Activated CD4-positive, alpha-beta T cell treated with anti-CD3 and anti-CD28 coated beads, Interleukin-2, amount 10 ng/mL, durations not matched to agents 24 days and 14 days (primary cell): ENCODE results near the gene KCNQ2. TPM values are rescaled to one million over a fixed set of nuclear protein-coding genes. Genes with fewer than 3 reads are reported as not detected.

ENCODE experiments used
- DNase-seq: peaks from one replicate; pipeline ENCODE4 v3.0.0; 2022
- H3K27ac Mint-ChIP-seq: one replicate; pipeline ENCODE4 v1.8.0; 2022; ENCODE audit warnings: mild to moderate bottlenecking, mixed read lengths
- H3K27me3 Mint-ChIP-seq: one replicate; pipeline ENCODE4 v1.8.0; 2022; ENCODE audit warnings: mixed read lengths
- H3K36me3 Mint-ChIP-seq: one replicate; pipeline ENCODE4 v1.8.0; 2022; ENCODE audit warnings: low read depth, mild to moderate bottlenecking, mixed read lengths
- H3K4me1 Mint-ChIP-seq: one replicate; pipeline ENCODE4 v1.8.0; 2021; ENCODE audit warnings: mixed read lengths
- H3K4me3 Mint-ChIP-seq: one replicate; pipeline ENCODE4 v1.8.0; 2022; ENCODE audit warnings: mild to moderate bottlenecking, moderate library complexity, mixed read lengths
- H3K9me3 Mint-ChIP-seq: one replicate; pipeline ENCODE4 v1.8.0; 2021; ENCODE audit warnings: mixed read lengths
- intact Hi-C: fragments of 100-400 bp; cut with micrococcal nuclease; formaldehyde crosslinking; loops from one replicate; pipeline ENCODE4 v1.15.1; 2023
- total RNA-seq: library from RNA; stranded (reverse); gene quantifications from 2 replicates; pipeline ENCODE4 v1.2.3, GENCODE V29; 2022

Gene KCNQ2
- total RNA-seq, 1 donor from 2014 or later = not detected

DNA sequence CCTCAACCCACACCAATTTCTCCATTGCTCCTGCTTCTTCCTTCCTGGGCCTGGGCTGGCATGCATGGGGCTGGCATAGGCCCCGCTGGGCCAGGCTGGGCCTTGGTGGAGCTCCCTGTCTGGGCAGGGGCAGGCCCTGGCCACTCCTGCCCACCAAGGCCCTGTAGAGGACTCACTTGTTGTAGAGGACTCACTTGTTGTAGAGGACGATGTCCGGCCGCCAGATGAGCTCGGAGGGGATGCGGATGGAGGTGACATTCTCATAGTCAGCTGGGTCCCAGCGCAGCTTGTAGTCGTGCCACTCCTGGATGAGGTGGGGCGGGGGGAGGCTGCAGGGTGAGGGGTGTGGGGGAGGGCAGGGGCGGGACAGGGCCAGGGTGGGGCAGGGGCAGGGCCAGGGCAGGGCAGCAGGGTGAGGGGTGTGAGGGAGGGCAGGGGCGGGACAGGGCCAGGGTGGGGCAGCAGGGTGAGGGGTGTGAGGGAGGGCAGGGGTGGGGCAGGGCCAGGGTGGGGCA lies 116.6 kb downstream of the KCNQ2 start:
- H3K4me1 Mint-ChIP-seq = no peaks in the 10 kb centered on the region
- no peaks in the 10 kb centered on the region for H3K9me3 Mint-ChIP-seq
- intact Hi-C loops = no loop called here
- H3K27me3 Mint-ChIP-seq = peaks cover 5% of the 10 kb centered on the region
- H3K27ac Mint-ChIP-seq = no peak overlapping the region
- H3K4me3 Mint-ChIP-seq = no peak overlapping the region
- no peaks in the 10 kb centered on the region for H3K36me3 Mint-ChIP-seq
- no peak for DNase-seq

DNA sequence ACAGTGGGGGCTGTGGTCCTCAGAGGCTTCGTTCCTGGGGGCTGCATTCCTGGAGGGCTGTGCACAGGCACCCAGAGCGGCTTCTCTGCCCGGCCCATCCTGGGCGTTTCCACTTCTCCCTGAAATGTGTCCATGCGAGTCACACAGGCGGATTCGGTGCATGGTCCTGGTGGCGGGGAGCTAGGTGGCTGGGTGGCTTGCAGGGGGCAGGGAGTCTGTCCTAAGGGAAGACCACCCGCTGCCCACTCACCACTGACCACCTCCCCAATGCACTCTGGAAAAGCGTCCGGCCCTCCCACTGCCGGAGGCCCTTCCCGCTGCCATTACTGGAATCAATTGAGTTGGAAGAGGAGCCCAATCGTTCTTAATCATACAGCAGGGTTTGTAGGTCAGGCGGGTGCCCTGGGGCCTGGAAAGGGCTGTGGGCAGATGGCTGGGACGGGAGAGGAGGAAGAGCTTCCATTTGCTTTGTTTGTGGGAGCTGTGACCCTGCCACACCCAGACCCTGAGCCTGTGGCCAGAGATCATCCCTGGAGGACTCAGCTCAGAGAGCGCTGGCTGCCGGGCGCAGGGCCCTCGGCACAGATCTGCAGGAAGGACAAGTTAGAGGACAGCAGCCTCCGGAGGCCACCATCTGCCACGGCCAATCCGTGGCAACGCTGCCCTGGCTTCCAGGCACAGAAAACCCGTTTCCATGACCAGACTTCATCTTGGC lies 117.7 kb downstream of the KCNQ2 start:
- no peak for DNase-seq
- H3K27me3 Mint-ChIP-seq = peaks cover under 1% of the 10 kb centered on the region
- H3K4me3 Mint-ChIP-seq = no peak overlapping the region
- peaks cover 4% of the 10 kb centered on the region for H3K9me3 Mint-ChIP-seq
- intact Hi-C loops = no loop called here
- H3K27ac Mint-ChIP-seq = no peak overlapping the region
- peaks cover 3% of the 10 kb centered on the region for H3K36me3 Mint-ChIP-seq
- H3K4me1 Mint-ChIP-seq = no peaks in the 10 kb centered on the region

DNA sequence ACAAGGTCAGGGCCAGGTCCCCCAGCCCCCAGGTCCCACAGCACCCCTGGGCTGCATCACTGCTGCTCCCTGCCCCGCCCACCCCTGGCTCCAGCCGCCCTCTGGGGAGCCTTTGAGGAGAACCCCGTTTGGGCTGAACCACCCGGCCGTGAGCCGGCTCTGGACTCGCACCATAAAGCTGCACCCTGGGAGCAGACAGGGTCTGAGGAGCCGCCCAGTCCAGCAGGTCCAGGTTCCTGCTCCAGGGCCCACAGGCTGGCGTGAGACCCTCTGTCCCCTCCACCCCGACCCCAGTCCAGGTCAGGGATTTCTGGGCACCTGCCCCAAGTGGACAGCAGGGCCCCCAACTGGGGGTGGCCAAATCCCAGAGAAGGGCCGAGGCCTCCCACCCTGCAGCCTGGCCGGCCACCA lies 119.6 kb downstream of the KCNQ2 start:
- Mint-ChIP-seq H3K36me3 (peaks cover 3% of the 10 kb centered on the region), H3K27me3 (no peaks in the 10 kb centered on the region), H3K27ac (no peak overlapping the region), H3K4me3 (no peak overlapping the region), H3K9me3 (peaks cover 4% of the 10 kb centered on the region), H3K4me1 (no peaks in the 10 kb centered on the region)
- intact Hi-C loops = no loop called here
- no peak for DNase-seq

DNA sequence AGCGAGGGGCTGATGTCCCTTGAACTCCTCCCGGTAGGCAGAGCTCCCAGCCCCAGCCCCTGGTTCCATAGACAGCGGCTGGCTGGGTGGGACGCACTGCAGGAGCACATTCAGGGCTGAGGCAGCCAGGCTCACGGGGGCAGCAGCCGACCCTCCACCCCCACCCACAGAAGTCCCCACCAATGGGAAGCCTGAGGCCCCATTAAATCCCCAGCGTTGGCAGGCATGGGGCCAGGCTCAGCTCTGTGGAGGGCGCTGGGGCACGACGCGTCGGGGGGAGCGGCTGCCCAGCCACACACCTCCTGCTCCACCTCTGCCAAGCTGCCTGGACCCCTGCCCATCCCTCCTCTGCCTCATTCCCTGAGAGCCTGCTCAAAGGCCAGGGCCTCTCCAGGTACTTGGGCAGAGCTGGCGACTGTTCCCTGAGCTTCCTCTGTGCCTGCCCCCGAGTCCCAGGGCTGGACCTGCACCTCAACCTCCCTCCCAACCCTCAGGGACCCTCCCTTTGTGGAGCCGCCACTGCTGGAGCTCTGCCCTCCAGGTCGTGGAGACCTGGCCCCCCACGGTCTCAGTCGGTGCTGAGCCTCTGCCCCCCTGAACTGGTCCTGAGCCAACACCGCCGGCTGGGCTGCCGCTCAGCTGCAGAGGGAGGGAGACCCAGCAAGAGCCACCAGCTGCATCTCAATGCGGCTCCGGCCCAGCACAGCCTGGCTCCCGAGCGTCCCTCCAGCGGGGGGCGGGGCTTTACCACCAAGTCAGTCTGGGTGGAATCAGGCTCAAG lies 120.5 kb downstream of the KCNQ2 start:
- Mint-ChIP-seq H3K27ac (no peak overlapping the region), H3K9me3 (peaks cover 4% of the 10 kb centered on the region), H3K4me1 (no peaks in the 10 kb centered on the region), H3K36me3 (peaks cover 3% of the 10 kb centered on the region), H3K4me3 (no peak overlapping the region), H3K27me3 (no peaks in the 10 kb centered on the region)
- no peak for DNase-seq
- intact Hi-C loops = no loop called here

DNA sequence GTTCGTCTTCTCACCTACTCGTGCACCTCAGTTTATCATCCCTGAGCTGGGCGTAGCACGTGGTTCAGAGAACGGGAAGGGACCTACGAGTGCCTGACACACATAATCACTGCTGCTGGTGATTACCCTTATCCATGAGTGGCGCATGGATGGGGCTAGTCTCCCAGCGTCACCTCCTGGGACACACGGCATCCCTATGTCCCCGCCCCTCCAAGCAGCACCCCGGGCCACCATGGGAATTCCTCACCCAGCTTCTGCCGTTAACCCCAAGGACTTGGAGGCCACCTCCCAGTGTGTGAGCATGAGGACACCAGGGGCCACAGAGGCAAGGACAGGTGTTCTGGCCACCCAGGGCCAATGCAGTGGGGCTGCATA lies 121.1 kb downstream of the KCNQ2 start:
- Mint-ChIP-seq H3K4me1 (no peaks in the 10 kb centered on the region), H3K4me3 (no peak overlapping the region), H3K9me3 (peaks cover 4% of the 10 kb centered on the region), H3K27me3 (no peaks in the 10 kb centered on the region), H3K27ac (no peak overlapping the region), H3K36me3 (peaks cover 3% of the 10 kb centered on the region)
- intact Hi-C loops = no loop called here
- no peak for DNase-seq

DNA sequence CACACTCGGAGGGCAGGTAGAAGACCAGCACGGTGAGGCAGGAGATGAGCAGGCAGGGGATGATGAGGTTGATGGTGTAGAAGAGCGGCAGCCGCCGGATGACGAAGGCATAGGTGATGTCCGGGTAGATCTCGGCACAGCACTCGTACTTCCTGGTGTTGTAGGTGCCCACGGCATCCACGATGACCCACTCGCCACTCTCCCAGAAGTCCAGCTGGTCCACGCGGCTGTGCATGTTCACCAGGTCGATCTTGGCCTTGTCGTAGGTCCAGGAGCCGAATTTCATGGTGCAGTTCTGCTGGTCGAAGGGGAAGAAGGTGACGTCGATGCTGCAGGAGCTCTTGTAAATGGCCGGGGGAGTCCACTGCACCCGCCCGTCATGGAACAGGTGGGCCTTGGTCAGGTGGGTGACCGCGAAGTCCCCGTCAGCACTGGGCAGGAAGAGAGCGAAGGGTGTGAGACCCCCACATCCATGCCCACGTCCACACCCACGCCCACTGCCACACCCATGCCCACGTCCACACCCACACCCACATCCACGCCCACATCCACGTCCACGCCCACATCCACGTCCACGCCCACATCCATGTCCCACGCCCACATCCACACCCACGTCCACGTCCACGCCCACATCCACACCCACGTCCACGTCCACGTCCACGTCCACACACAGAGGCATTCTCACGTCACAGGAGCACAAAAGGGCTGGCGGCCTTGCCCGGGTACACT lies 121.7 kb downstream of the KCNQ2 start:
- Mint-ChIP-seq H3K36me3 (peaks cover 3% of the 10 kb centered on the region), H3K9me3 (peaks cover 4% of the 10 kb centered on the region), H3K27me3 (no peaks in the 10 kb centered on the region), H3K4me1 (no peaks in the 10 kb centered on the region), H3K4me3 (no peak overlapping the region), H3K27ac (no peak overlapping the region)
- intact Hi-C loops = no loop called here
- DNase-seq = no peak

Other genes starting within 250 kb of the KCNQ2 start
- not detected in 2 replicates for gene BIRC7, start 236.8 kb downstream of the KCNQ2 start, total RNA-seq
- gene NKAIN4, start 218.2 kb downstream of the KCNQ2 start, total RNA-seq = not detected in 2 replicates
- gene ARFGAP1, start 199.8 kb downstream of the KCNQ2 start, total RNA-seq = 97.0 and 98.2 TPM in 2 replicates
- gene COL20A1, start 179.5 kb downstream of the KCNQ2 start, total RNA-seq = not detected in 2 replicates
- not detected in 2 replicates for gene CHRNA4, start 111.3 kb downstream of the KCNQ2 start, total RNA-seq
- 0.28 and 0.66 TPM in 2 replicates for gene EEF1A2, start 26.4 kb upstream of the KCNQ2 start, total RNA-seq
- 125 and 130 TPM in 2 replicates for gene PPDPF, start 48.1 kb upstream of the KCNQ2 start, total RNA-seq
- gene PTK6, start 64.7 kb upstream of the KCNQ2 start, total RNA-seq = 0.19 and 0.35 TPM in 2 replicates
- not detected in 2 replicates for gene SRMS, start 75.1 kb upstream of the KCNQ2 start, total RNA-seq
- 0.12 and 0.16 TPM in 2 replicates for gene FNDC11, start 81.5 kb upstream of the KCNQ2 start, total RNA-seq
- 13.7 and 15.9 TPM in 2 replicates for gene HELZ2, start 101.6 kb upstream of the KCNQ2 start, total RNA-seq
- gene GMEB2, start 154.4 kb upstream of the KCNQ2 start, total RNA-seq = 13.9 and 14.1 TPM in 2 replicates
- 9.7 and 10.7 TPM in 2 replicates for gene STMN3, start 180.8 kb upstream of the KCNQ2 start, total RNA-seq
- gene RTEL1, start 185.7 kb upstream of the KCNQ2 start, total RNA-seq = 60.7 and 64.7 TPM in 2 replicates
- gene TNFRSF6B, start 224.0 kb upstream of the KCNQ2 start, total RNA-seq = not detected in 2 replicates
- gene ARFRP1, start 235.3 kb upstream of the KCNQ2 start, total RNA-seq = 63.4 and 70.4 TPM in 2 replicates
- 37.3 and 38.1 TPM in 2 replicates for gene ZGPAT, start 235.4 kb upstream of the KCNQ2 start, total RNA-seq